GM23338 (cell line): ENCODE measurements around the gene UTS2. TPM values are rescaled to one million over a fixed set of nuclear protein-coding genes. Genes with fewer than 3 reads are reported as not detected.

Experiments
- ATAC-seq: fragments of 200-7000 bp; cut with Tn5 transposase; 3 replicates; pipeline ENCODE4 v1.9.1; 2020
- DNase-seq: peaks from one replicate; pipeline ENCODE4 v3.0.0-alpha.2; 2015; ENCODE audit warnings: low spot score
- H2AFZ ChIP-seq: fragments of 200-600 bp; sonication (generic); 2 replicates; pipeline ENCODE4 v1.8.0; 2016; ENCODE audit warnings: antibody characterized with exemption, mild to moderate bottlenecking, moderate library complexity
- H3F3A ChIP-seq: fragments of 200-600 bp; sonication (generic); replicated peaks from 2 replicates; pipeline ENCODE4 v1.8.0; 2017; ENCODE audit warnings: antibody characterized with exemption, mixed run types, low read depth
- H3K27ac ChIP-seq: fragments of 200-600 bp; sonication (generic); 2 replicates; pipeline ENCODE4 v1.6.1; 2016; ENCODE audit warnings: low read depth
- H3K27me3 ChIP-seq: fragments of 200-600 bp; sonication (generic); 2 replicates; pipeline ENCODE4 v1.8.0; 2016; ENCODE audit warnings: mild to moderate bottlenecking, mixed run types, moderate library complexity; ENCODE audit not compliant: insufficient read depth
- H3K36me3 ChIP-seq: fragments of 200-600 bp; sonication (generic); 2 replicates; pipeline ENCODE4 v1.8.0; 2016; ENCODE audit warnings: mild to moderate bottlenecking; ENCODE audit not compliant: insufficient read depth
- H3K4me1 ChIP-seq: fragments of 200-600 bp; sonication (generic); 2 replicates; pipeline ENCODE4 v1.8.0; 2016; ENCODE audit warnings: mild to moderate bottlenecking, moderate library complexity; ENCODE audit not compliant: insufficient read depth
- H3K4me2 ChIP-seq: fragments of 200-600 bp; sonication (generic); 2 replicates; pipeline ENCODE4 v1.7.1; 2017; ENCODE audit warnings: mixed run types
- H3K4me3 ChIP-seq: fragments of 200-600 bp; sonication (generic); 2 replicates; pipeline ENCODE4 v1.6.1; 2016; ENCODE audit warnings: mixed run types
- H3K79me2 ChIP-seq: fragments of 200-600 bp; sonication (generic); replicated peaks from 2 replicates; pipeline ENCODE4 v1.8.0; 2017; ENCODE audit warnings: mild to moderate bottlenecking; ENCODE audit not compliant: insufficient read depth
- H3K9me2 ChIP-seq: fragments of 200-600 bp; sonication (generic); 2 replicates; pipeline ENCODE4 v1.8.0; 2017; ENCODE audit not compliant: insufficient read depth
- H4K20me1 ChIP-seq: fragments of 200-600 bp; sonication (generic); replicated peaks from 2 replicates; pipeline ENCODE4 v1.8.0; 2017; ENCODE audit warnings: mild to moderate bottlenecking; ENCODE audit not compliant: insufficient read depth
- H3K27ac Mint-ChIP-seq: 2 replicates; pipeline ENCODE4 v1.8.0; 2020; ENCODE audit warnings: inconsistent platforms, mild to moderate bottlenecking, moderate library complexity, mixed read lengths
- H3K27me3 Mint-ChIP-seq: 3 replicates; pipeline ENCODE4 v1.8.0; 2022; ENCODE audit warnings: low read depth, mild to moderate bottlenecking, moderate library complexity, mixed read lengths, inconsistent platforms; ENCODE audit not compliant: insufficient read depth, poor library complexity
- H3K36me3 Mint-ChIP-seq: 3 replicates; pipeline ENCODE4 v1.8.0; 2021; ENCODE audit warnings: low read depth, mild to moderate bottlenecking, inconsistent platforms, moderate library complexity, mixed read lengths
- H3K4me1 Mint-ChIP-seq: 3 replicates; pipeline ENCODE4 v1.8.0; 2020; ENCODE audit warnings: mild to moderate bottlenecking, inconsistent platforms, mixed read lengths
- H3K4me3 Mint-ChIP-seq: 3 replicates; pipeline ENCODE4 v1.8.0; 2021; ENCODE audit warnings: moderate library complexity, mild to moderate bottlenecking, inconsistent platforms, mixed read lengths
- H3K9me3 Mint-ChIP-seq: 3 replicates; pipeline ENCODE4 v1.8.0; 2020; ENCODE audit warnings: moderate library complexity, mild to moderate bottlenecking, inconsistent platforms, mixed read lengths
- CREB1 ChIP-seq: fragments of 250-450 bp; sonication (Bioruptor Pico); IDR thresholded peaks from 2 replicates; pipeline ENCODE4 v1.5.0; 2020; ENCODE audit warnings: low read depth, mild to moderate bottlenecking, moderate library complexity
- CTCF ChIP-seq, 2 experiments: fragments of 200-600 bp in 1 of 2; sonication (generic) in 1 of 2; conservative IDR thresholded peaks; 2 replicates each; pipeline versions ENCODE4 v1.5.1 to v1.6.1; 2016 to 2017; ENCODE audit warnings: antibody characterized with exemption in 2 of 2, low read depth in 2 of 2, mild to moderate bottlenecking in 2 of 2, moderate library complexity in 1 of 2
- ETS1 ChIP-seq: IDR thresholded peaks from 2 replicates; pipeline ENCODE4 v1.6.1; 2016; ENCODE audit warnings: antibody characterized with exemption
- EZH2 ChIP-seq: fragments of 200-600 bp; sonication (generic); IDR thresholded peaks from one replicate; pipeline ENCODE4 v1.8.0; 2017; ENCODE audit warnings: antibody characterized with exemption, mild to moderate bottlenecking, low read depth; ENCODE audit not compliant: unreplicated experiment
- EZH2phosphoT487 ChIP-seq: fragments of 200-600 bp; sonication (generic); IDR thresholded peaks from one replicate; pipeline ENCODE4 v1.8.1; 2018; ENCODE audit warnings: antibody characterized with exemption; ENCODE audit not compliant: unreplicated experiment
- NANOG ChIP-seq: IDR thresholded peaks from 2 replicates; pipeline ENCODE4 v1.6.1; 2016; ENCODE audit warnings: antibody characterized with exemption, borderline replicate concordance
- POLR2AphosphoS5 ChIP-seq: IDR thresholded peaks from 2 replicates; pipeline ENCODE4 v1.6.1; 2016; ENCODE audit warnings: antibody characterized with exemption, low read depth
- STAT1 ChIP-seq: IDR thresholded peaks from one replicate; pipeline ENCODE4 v1.6.1; 2016; ENCODE audit warnings: antibody characterized with exemption; ENCODE audit not compliant: unreplicated experiment
- ZNF331 ChIP-seq: fragments of 250-450 bp; sonication (Bioruptor Pico); IDR thresholded peaks from 2 replicates; pipeline ENCODE4 v1.5.0; 2020; ENCODE audit warnings: low read depth, mild to moderate bottlenecking, moderate library complexity
- ZNF462 ChIP-seq: fragments of 250-450 bp; sonication (Bioruptor Pico); IDR thresholded peaks from 2 replicates; pipeline ENCODE4 v1.5.0; 2020; ENCODE audit warnings: mild to moderate bottlenecking, moderate library complexity
- long read RNA-seq: library from polyadenylated mRNA; unstranded; transcript quantifications from one replicate; pipeline ENCODE4 v2.0.0, GENCODE V29; 2020; ENCODE audit not compliant: unreplicated experiment
- polyA plus RNA-seq: library from polyadenylated mRNA; unstranded; fragments of >200 nt; fragmentation: Nextera tagmentation; extraction: Ambion mirVana; gene quantifications from 2 replicates; pipeline ENCODE4 v1.2.1, GENCODE V29; 2016
- total RNA-seq: library from RNA; depleted of rRNA; stranded (reverse); fragments of >200 nt; shearing (Covaris generic); gene quantifications from 2 replicates; pipeline ENCODE4 v1.2.3, GENCODE V29; 2014; rRNA removed

The UTS2 gene
- total RNA-seq (not detected in 2 replicates), polyA plus RNA-seq (not detected in 2 replicates)
- long read RNA-seq = 0 reads

GRCh38 chr1:7852804-7853683 lies at the start of gene UTS2:
Gene UTS2 (minus strand): TSS chr1:7853065. CDS start chr1:7853003, 62 bp downstream.
- 0 out of 2 replicates have a peak within 1 kb of the TSS, but pooled peaks have one; percentile 38 for H2AFZ ChIP-seq
- H3K4me1 Mint-ChIP-seq = peaks cover 13% of the 10 kb centered on the region
- no peak within 1 kb of the TSS for H3K4me3 ChIP-seq
- H3K27me3 Mint-ChIP-seq = peaks cover 6% of the 10 kb centered on the region
- no peak within 1 kb of the TSS for H3K4me2 ChIP-seq
- peak; percentile 28 for DNase-seq
- no peaks in the 10 kb centered on the region for H3F3A ChIP-seq
- no peak; the same call in 2 of the 3 replicates for ATAC-seq
- no peaks in the 10 kb centered on the region for H3K79me2 ChIP-seq
- H3K27ac Mint-ChIP-seq = no peak within 1 kb of the TSS
- no peaks in the 10 kb centered on the region for H4K20me1 ChIP-seq
- no peaks in the 10 kb centered on the region for H3K27me3 ChIP-seq
- H3K4me1 ChIP-seq = no peaks in the 10 kb centered on the region
- H3K27ac ChIP-seq = no peak within 1 kb of the TSS
- TF ChIP-seq ZNF331 (CRISPR knock-in tag) (no peak), EZH2phosphoT487 (no peak), CREB1 (CRISPR knock-in tag) (no peak)
- H3K36me3 ChIP-seq = no peaks in the 10 kb centered on the region
- no peaks in the 10 kb centered on the region for H3K9me3 Mint-ChIP-seq
- H3K36me3 Mint-ChIP-seq = no peaks in the 10 kb centered on the region
- no peaks in the 10 kb centered on the region for H3K9me2 ChIP-seq
- H3K4me3 Mint-ChIP-seq = no peak within 1 kb of the TSS

GRCh38 chr1:7899741-7900140 lies 46.9 kb upstream of the UTS2 start:
- no peaks in the 10 kb centered on the region for H3K27me3 Mint-ChIP-seq
- H3K9me2 ChIP-seq = no peaks in the 10 kb centered on the region
- H3K4me3 ChIP-seq = no peak overlapping the region
- H2AFZ ChIP-seq = 0 out of 2 replicates have a peak overlapping the region, but pooled peaks have one; percentile 23
- ATAC-seq = no peak
- no peak overlapping the region for H3K4me3 Mint-ChIP-seq
- no peak overlapping the region for H3K27ac Mint-ChIP-seq
- H3K4me2 ChIP-seq = no peak overlapping the region
- H3K27me3 ChIP-seq = no peaks in the 10 kb centered on the region
- H3K36me3 ChIP-seq = no peaks in the 10 kb centered on the region
- H3K27ac ChIP-seq = no peak overlapping the region
- no peaks in the 10 kb centered on the region for H4K20me1 ChIP-seq
- no peak for DNase-seq
- H3F3A ChIP-seq = no peaks in the 10 kb centered on the region
- H3K4me1 Mint-ChIP-seq = no peaks in the 10 kb centered on the region
- no peaks in the 10 kb centered on the region for H3K36me3 Mint-ChIP-seq
- no peaks in the 10 kb centered on the region for H3K4me1 ChIP-seq
- H3K79me2 ChIP-seq = no peaks in the 10 kb centered on the region
- H3K9me3 Mint-ChIP-seq = no peaks in the 10 kb centered on the region
- TF ChIP-seq ETS1 (no peak), CTCF (conservative IDR thresholded peaks at IDR 0.05; ENCODE audit: low read depth in 2 of 2) (no peak), EZH2phosphoT487 (no peak), CREB1 (CRISPR knock-in tag) (no peak), ZNF462 (CRISPR knock-in tag) (no peak), NANOG (no peak), STAT1 (no peak), ZNF331 (CRISPR knock-in tag) (no peak), EZH2 (no peak), POLR2AphosphoS5 (no peak)
